K562 (cell line): Measurements from ENCODE around the gene BCAR1. TPM values are rescaled to one million over a fixed set of nuclear protein-coding genes. Genes with fewer than 3 reads are reported as not detected.

ENCODE experiments used
- ATAC-seq: fragments of 200-7000 bp; cut with Tn5 transposase; 3 replicates; pipeline ENCODE4 v1.9.1; 2020; ENCODE audit warnings: moderate library complexity
- BruUV-seq: library from RNA; stranded (reverse); fragments of 400-500 nt; replicated peaks from 2 replicates; lab custom pipeline; 2021; lab: Mats Ljungman, UMichigan
- CTCF ChIA-PET: fragments of 300-600 bp; formaldehyde crosslinking; extraction: SDS; loops from one replicate; lab custom pipeline; 2021; ENCODE audit warnings: low intra/inter-chr PET ratio; lab: Yijun Ruan, JAX
- POLR2A ChIA-PET: fragments of 300-600, 350-650 bp; sonication (Branson Sonifier 250); formaldehyde crosslinking; extraction: SDS; loops from one replicate; lab custom pipeline; 2021; ENCODE audit warnings: antibody characterized with exemption, inconsistent platforms; lab: Yijun Ruan, JAX
- DNase-seq, 4 experiments: peaks; one replicate each; pipeline versions ENCODE4 v3.0.0 to v3.0.0-alpha.2; 2011 to 2018; ENCODE audit warnings: low spot score in 3 of 4, mixed read lengths in 3 of 4; ENCODE audit errors: extremely low read depth in 1 of 4
- FAIRE-seq: peaks from 2 replicates; lab custom pipeline; 2011; peaks lifted over from hg19 to GRCh38; lab: Jason Lieb, UNC
- H2AFZ ChIP-seq: 2 replicates; pipeline ENCODE4 v1.6.0; 2011; ENCODE audit warnings: low read depth, low read length, control low read depth, inconsistent platforms
- H3K27ac ChIP-seq: fragments of 200-600 bp; 3 replicates; pipeline ENCODE4 v1.8.0; 2011; ENCODE audit warnings: low read depth, mild to moderate bottlenecking, control low read depth, inconsistent platforms, low read length, moderate library complexity, mixed read lengths; ENCODE audit errors: extremely low read depth
- H3K27me3 ChIP-seq, 2 experiments: fragments of 300-600 bp in 1 of 2; 2 replicates in 1 of 2; 3 replicates in 1 of 2; pipeline versions ENCODE4 v1.6.0 to v1.8.0; 2011; ENCODE audit warnings: inconsistent platforms in 2 of 2, low read length in 2 of 2, mild to moderate bottlenecking in 1 of 2, mixed read lengths in 1 of 2, moderate library complexity in 1 of 2; ENCODE audit not compliant: control insufficient read depth in 2 of 2, insufficient read depth in 2 of 2
- H3K36me3 ChIP-seq: fragments of 300-600 bp; 3 replicates; pipeline ENCODE4 v1.8.0; 2011; ENCODE audit warnings: mild to moderate bottlenecking, low read length, inconsistent platforms; ENCODE audit not compliant: control insufficient read depth, insufficient read depth
- H3K4me1 ChIP-seq, 2 experiments: fragments of 200-600 bp in 1 of 2; replicated peaks in 1 of 2; 2 replicates in 1 of 2; 3 replicates in 1 of 2; pipeline versions ENCODE4 v1.5.1 to v1.8.0; 2011; ENCODE audit warnings: inconsistent platforms in 2 of 2, low read length in 2 of 2, mild to moderate bottlenecking in 1 of 2, mixed read lengths in 1 of 2, moderate library complexity in 1 of 2; ENCODE audit not compliant: control insufficient read depth in 2 of 2, insufficient read depth in 2 of 2
- H3K4me2 ChIP-seq: 2 replicates; pipeline ENCODE4 v1.6.1; 2011; ENCODE audit warnings: low read length, control low read depth, inconsistent platforms, mixed read lengths; ENCODE audit not compliant: insufficient read depth
- H3K4me3 ChIP-seq: fragments of 200-600 bp; sonication (generic), shearing (Covaris generic); 2 replicates; pipeline ENCODE4 v1.5.1; 2016; ENCODE audit warnings: control low read depth, inconsistent platforms
- H3K79me2 ChIP-seq: fragments of 200-600 bp; 3 replicates; pipeline ENCODE4 v1.8.0; 2011; ENCODE audit warnings: low read length, inconsistent platforms; ENCODE audit not compliant: control insufficient read depth, insufficient read depth
- H3K9ac ChIP-seq, 2 experiments: 2 replicates each; pipeline versions ENCODE4 v1.6.0 to v1.6.1; 2011; ENCODE audit warnings: low read depth in 2 of 2, low read length in 2 of 2, control low read depth in 1 of 2, inconsistent platforms in 1 of 2, mild to moderate bottlenecking in 1 of 2, mixed read lengths in 1 of 2; ENCODE audit not compliant: insufficient read depth in 1 of 2
- H3K9me1 ChIP-seq: one replicate; pipeline ENCODE4 v1.6.0; 2011; ENCODE audit warnings: inconsistent platforms, mild to moderate bottlenecking, low read length, moderate library complexity; ENCODE audit not compliant: control insufficient read depth, insufficient read depth
- H3K9me3 ChIP-seq: replicated peaks from 2 replicates; pipeline ENCODE4 v1.5.1; 2011; ENCODE audit warnings: low read depth, low read length, inconsistent platforms; ENCODE audit not compliant: control insufficient read depth, insufficient read depth
- H4K20me1 ChIP-seq: replicated peaks from 2 replicates; pipeline ENCODE4 v1.6.1; 2011; ENCODE audit warnings: low read length, inconsistent platforms, mixed read lengths; ENCODE audit not compliant: control insufficient read depth, insufficient read depth
- ELK1 ChIP-seq: sonication (generic); formaldehyde crosslinking; IDR thresholded peaks from 2 replicates; pipeline ENCODE4 v1.8.1; 2022; ENCODE audit warnings: missing genetic modification reagents
- NCOR1 ChIP-seq: fragments of 450-650 bp; IDR thresholded peaks from 2 replicates; pipeline ENCODE4 v1.6.1; 2016; ENCODE audit warnings: mild to moderate bottlenecking, moderate library complexity
- NRF1 ChIP-seq, 2 experiments: fragments of 450-650 bp; IDR thresholded peaks in 1 of 2; conservative IDR thresholded peaks in 1 of 2; 2 replicates each; pipeline ENCODE4 v1.6.1; 2014; ENCODE audit warnings: mild to moderate bottlenecking in 2 of 2
- RAD51 ChIP-seq: fragments of 450-650 bp; IDR thresholded peaks from 2 replicates; pipeline ENCODE4 v1.7.1; 2016; ENCODE audit warnings: low read depth, mild to moderate bottlenecking, borderline replicate concordance
- SREBF1 ChIP-seq: fragments of 150-350 bp; IDR thresholded peaks from 2 replicates; pipeline ENCODE4 v1.6.1; 2014; ENCODE audit warnings: antibody characterized with exemption, low read depth, low read length, borderline replicate concordance
- ZNF224 ChIP-seq: sonication (generic); formaldehyde crosslinking; IDR thresholded peaks from 2 replicates; pipeline ENCODE4 v1.8.0; 2022; ENCODE audit warnings: mild to moderate bottlenecking, missing genetic modification reagents
- ZNF354B ChIP-seq: fragments of 250-450 bp; sonication (Bioruptor Pico); IDR thresholded peaks from 2 replicates; pipeline ENCODE4 v1.4.0; 2020
- ZNF551 ChIP-seq: fragments of 250-450 bp; sonication (Bioruptor Pico); IDR thresholded peaks from 2 replicates; pipeline ENCODE4 v1.5.0; 2021; ENCODE audit warnings: mild to moderate bottlenecking, moderate library complexity
- WGBS: fragments of 100-300 bp; shearing (Covaris generic); methylation state at CpG from one replicate; pipeline ENCODE4 v1.1.6; 2016; ENCODE audit warnings: low coverage, mixed read lengths; ENCODE audit not compliant: insufficient coverage; ENCODE audit errors: missing lambda C conversion rate; 5-methylcytosine and 5-hydroxymethylcytosine counted together
- in situ Hi-C: fragments of 300-500 bp; cut with MboI; formaldehyde crosslinking; loops from 4 replicates; pipeline ENCODE4 v1.15.0; 2018; ENCODE audit warnings: inconsistent platforms, mixed read lengths
- intact Hi-C: fragments of 100-400 bp; cut with micrococcal nuclease; formaldehyde crosslinking; loops from 2 replicates; pipeline ENCODE4 v1.14.2; 2022
- polyA plus RNA-seq, 8 experiments: library from polyadenylated mRNA; depleted of rRNA in 4 of 8; stranded (reverse) in 5 of 8; unstranded in 3 of 8; fragments of >200 nt; fragmentation: Nextera tagmentation in 2 of 8; fragmentation: Illumina TruSeq in 1 of 8; extraction: Ambion mirVana in 2 of 8; extraction: Trizol in 1 of 8; gene quantifications; 2 replicates each; pipeline versions ENCODE4 v1.2.1 to v1.2.3, GENCODE V29; 2011 to 2014; ENCODE audit warnings: inconsistent platforms in 1 of 8, missing spikeins in 1 of 8
- total RNA-seq, 7 experiments: library from RNA; depleted of rRNA in 6 of 7; stranded (reverse); fragments of >200 nt in 6 of 7; fragmentation: Illumina TruSeq in 2 of 7; extraction: Trizol in 2 of 7; gene quantifications; 2 replicates each; pipeline versions ENCODE4 v1.2.1 to v1.2.3, GENCODE V29; 2011 to 2021; ENCODE audit warnings: low replicate concordance in 1 of 7

BCAR1 gene
- total and polyA plus RNA-seq, 9 of the 15 experiments (the other 6 are each of a cell fraction or from before 2014, with no cell fraction given) = 0.10 to 26.3 (median 3.6) TPM

GRCh38 chr16:75241955-75242354, 9.5 kb downstream of the BCAR1 start:
- TF ChIP-seq NRF1 (conservative IDR thresholded peaks at IDR 0.05 in 1 of 2, IDR thresholded peaks at IDR 0.05 in 1 of 2) (no peak), SREBF1 (no peak), ZNF224 (CRISPR knock-in tag) (no peak), NCOR1 (no peak), ZNF551 (no peak), ELK1 (CRISPR knock-in tag) (no peak), ZNF354B (CRISPR knock-in tag) (no peak), RAD51 (no peak)
- in situ Hi-C loops = no loop called here

More at GRCh38 chr16:75241955-75242354, 9.5 kb downstream of the BCAR1 start:
- Histone ChIP-seq H3K4me2 (no peak overlapping the region), H3K9me1 (no peaks in the 10 kb centered on the region), H3K27ac (no peak overlapping the region), H3K4me1 (peaks cover 11 to 73% of the 10 kb centered on the region in 2 experiments; a peak in 4 of 5 replicates), H4K20me1 (peaks cover 18% of the 10 kb centered on the region; the same call in 1 of the 2 replicates), H3K9ac (no peak overlapping the region), H3K79me2 (peaks cover 5% of the 10 kb centered on the region; the same call in 1 of the 3 replicates), H2AFZ (no peak overlapping the region), H3K27me3 (no peaks in the 10 kb centered on the region), H3K4me3 (no peak overlapping the region), H3K9me3 (no peaks in the 10 kb centered on the region), H3K36me3 (peaks cover 21% of the 10 kb centered on the region; the same call in 2 of the 3 replicates)
- intact Hi-C loops = no loop called here
- no TSS peak for BruUV-seq
- no peak for ATAC-seq
- DNase-seq = no peak
- ChIA-PET POLR2A (no interaction called here), CTCF (no interaction called here)
- 95% methylated on average over 13 of the region's 13 CpGs for WGBS
- FAIRE-seq = no peak
